ENCODE data around the gene PRKCE.

- TF ChIP-seq CTCF (IDR thresholded peaks at IDR 0.05; ENCODE audit: low read depth, low read length, missing input control) (no peak), RAD21 (IDR thresholded peaks at IDR 0.05) (no peak), FOXA1 (IDR thresholded peaks at IDR 0.05) (no peak), EGR1 (IDR thresholded peaks at IDR 0.05; ENCODE audit: low read depth in 2 of 2) (no peak), NR2F2 (IDR thresholded peaks at IDR 0.05) (no peak), HNF4G (IDR thresholded peaks at IDR 0.05) (no peak), YY1 (IDR thresholded peaks at IDR 0.05) (no peak), HNF4A (conservative IDR thresholded peaks at IDR 0.05) (no peak), TAF1 (conservative IDR thresholded peaks at IDR 0.05) (no peak)
These were observed 264.0 kb downstream of the PRKCE start for GRCh38 chr2:45915523-45915922.

Measured in liver (tissue), 3 donors.